ENCODE measurements around the gene GNG7.

GNG7 gene

DNA sequence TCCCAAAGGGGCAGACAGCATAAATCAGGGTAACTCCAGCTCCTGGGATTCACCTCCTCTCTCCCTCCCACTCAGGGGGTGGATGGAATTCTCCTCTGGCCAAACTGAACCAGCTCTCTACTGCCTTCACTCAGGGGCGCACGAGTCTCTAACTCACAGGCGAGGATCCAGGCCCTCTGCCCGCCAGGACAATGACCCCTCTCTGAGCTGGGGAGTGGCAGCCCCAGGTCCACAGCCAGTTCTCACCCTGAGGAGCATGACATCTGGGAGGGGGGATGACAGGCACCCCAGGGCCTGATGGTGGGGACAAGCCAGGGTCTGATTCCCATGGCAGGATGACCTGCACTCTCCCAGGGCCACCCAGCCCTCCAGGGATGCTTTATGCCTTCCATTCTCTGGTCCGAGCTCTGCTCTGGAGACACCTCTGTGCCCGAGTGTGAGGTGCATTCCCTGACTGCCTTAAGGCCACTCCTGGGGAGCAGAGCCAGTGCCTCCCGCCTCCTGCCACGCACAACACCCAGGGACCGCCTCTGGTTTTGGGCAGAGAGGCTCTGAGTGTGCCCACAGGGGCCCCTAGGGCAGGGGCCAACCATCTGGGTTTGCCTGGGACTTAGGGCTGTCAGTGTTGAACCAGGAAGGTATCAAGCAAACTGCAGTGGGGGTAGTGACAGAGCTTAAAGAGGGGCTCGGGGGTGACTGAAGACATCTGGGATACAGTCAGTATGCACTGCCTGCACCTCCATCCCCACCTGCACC lies 66.2 kb downstream of the GNG7 start:
- no peaks in the 10 kb centered on the region for H3K27me3 ChIP-seq (ENCODE audit: insufficient read depth, low read length)
- H3K9me3 ChIP-seq (ENCODE audit: insufficient read depth, low read depth, low read length): no peaks in the 10 kb centered on the region
- no peaks in the 10 kb centered on the region for H3K36me3 ChIP-seq (ENCODE audit: insufficient read depth, low read length)
- 65% methylated on average over 10 of the region's 10 CpGs for WGBS
- no peak overlapping the region for H3K9ac ChIP-seq (ENCODE audit: low read depth, low read length)
- H3K4me3 ChIP-seq (ENCODE audit: low read length): no peak overlapping the region
- no peaks in the 10 kb centered on the region for H3K4me1 ChIP-seq (ENCODE audit: insufficient read depth, low read length)
- no peak overlapping the region for H3K27ac ChIP-seq (ENCODE audit: low read depth, low read length)

DNA sequence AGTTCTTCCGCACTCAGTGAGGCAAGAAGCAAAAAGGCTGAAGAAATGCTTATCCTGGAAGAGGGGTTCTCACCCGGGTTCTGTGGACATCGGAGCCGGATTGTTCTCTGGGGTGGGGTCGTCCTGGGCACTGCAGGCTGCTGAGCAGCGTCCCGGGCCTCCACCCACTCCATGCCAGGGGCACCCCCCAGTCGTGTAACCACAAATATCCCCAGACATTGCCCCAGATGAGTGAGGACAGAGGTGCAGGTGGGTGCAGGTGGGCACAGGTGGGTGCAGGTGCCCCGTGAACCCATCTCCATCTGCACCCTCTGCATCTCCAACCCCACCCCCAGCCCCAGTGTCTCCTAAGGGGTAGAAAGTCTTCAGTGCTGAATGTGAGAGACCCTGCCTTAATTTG lies 67.5 kb downstream of the GNG7 start:
- WGBS: 92% methylated on average over 7 of the region's 9 CpGs
- Histone ChIP-seq H3K36me3 (ENCODE audit: insufficient read depth, low read length) (no peaks in the 10 kb centered on the region), H3K27ac (ENCODE audit: low read depth, low read length) (no peak overlapping the region), H3K9me3 (ENCODE audit: insufficient read depth, low read depth, low read length) (peaks cover 10% of the 10 kb centered on the region), H3K4me3 (ENCODE audit: low read length) (no peak overlapping the region), H3K27me3 (ENCODE audit: insufficient read depth, low read length) (no peaks in the 10 kb centered on the region), H3K9ac (ENCODE audit: low read depth, low read length) (no peak overlapping the region), H3K4me1 (ENCODE audit: insufficient read depth, low read length) (no peaks in the 10 kb centered on the region)

DNA sequence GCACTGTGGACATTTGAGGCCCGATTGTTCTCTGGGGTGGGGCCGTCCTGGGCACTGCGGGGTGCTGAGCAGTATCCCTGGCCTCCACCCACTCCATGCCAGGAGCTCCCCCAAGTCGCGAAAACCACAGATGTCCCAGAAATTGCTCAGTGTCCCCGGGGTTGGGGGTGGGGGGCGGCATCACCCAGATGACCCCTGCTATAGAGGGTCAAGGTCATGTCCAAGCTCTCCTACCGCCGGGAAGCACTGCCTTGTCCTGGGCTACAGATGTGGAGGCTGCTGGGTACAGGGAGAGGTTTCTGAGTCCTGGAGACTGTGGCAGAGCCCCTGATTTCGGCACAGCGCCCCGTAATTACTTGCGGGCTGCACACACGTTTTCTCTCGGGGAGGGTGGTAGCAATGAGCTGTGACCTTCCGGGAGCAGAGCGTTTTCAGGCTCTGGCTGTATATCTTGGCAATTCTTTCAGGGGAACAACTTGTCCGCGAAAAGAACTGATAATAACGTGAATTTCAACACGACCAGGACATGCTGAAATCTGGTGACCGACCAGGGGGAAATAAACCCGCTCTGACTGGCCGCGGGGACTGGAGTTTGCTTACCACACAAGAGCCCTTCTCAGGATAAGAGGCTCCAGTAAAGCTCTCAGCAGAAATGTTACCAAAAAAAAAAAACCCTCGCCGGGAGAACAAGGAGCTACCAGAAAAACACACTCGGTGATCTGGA lies 68.1 kb downstream of the GNG7 start:
- Histone ChIP-seq H3K9ac (ENCODE audit: low read depth, low read length) (no peak overlapping the region; the same call in 1 of the 2 replicates), H3K27ac (ENCODE audit: low read depth, low read length) (no peak overlapping the region), H3K4me1 (ENCODE audit: insufficient read depth, low read length) (no peaks in the 10 kb centered on the region), H3K9me3 (ENCODE audit: insufficient read depth, low read depth, low read length) (peaks cover 10% of the 10 kb centered on the region), H3K4me3 (ENCODE audit: low read length) (no peak overlapping the region), H3K36me3 (ENCODE audit: insufficient read depth, low read length) (no peaks in the 10 kb centered on the region), H3K27me3 (ENCODE audit: insufficient read depth, low read length) (no peaks in the 10 kb centered on the region)
- WGBS: 90% methylated on average over 28 of the region's 28 CpGs

DNA sequence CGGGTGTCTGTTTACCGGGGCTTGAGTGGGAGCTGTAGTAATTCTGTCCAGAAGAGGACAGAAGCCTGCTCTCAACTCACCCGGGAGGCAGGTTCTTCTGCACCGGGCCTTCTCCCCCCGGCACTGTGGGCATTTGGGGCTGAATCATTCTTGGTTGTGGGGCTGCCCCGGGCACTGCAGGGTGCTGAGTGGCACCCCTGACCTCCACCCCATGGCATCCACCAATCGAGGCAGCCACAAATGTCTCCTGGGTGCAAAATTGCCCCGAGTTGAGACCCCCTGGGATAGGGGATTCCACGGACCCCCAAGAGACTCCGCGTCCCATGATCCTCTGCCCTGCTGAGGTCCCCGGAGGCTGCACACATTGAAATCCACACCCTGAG lies 68.8 kb downstream of the GNG7 start:
- Histone ChIP-seq H3K27me3 (ENCODE audit: insufficient read depth, low read length) (no peaks in the 10 kb centered on the region), H3K36me3 (ENCODE audit: insufficient read depth, low read length) (no peaks in the 10 kb centered on the region), H3K9ac (ENCODE audit: low read depth, low read length) (no peak overlapping the region), H3K4me1 (ENCODE audit: insufficient read depth, low read length) (no peaks in the 10 kb centered on the region), H3K27ac (ENCODE audit: low read depth, low read length) (no peak overlapping the region), H3K9me3 (ENCODE audit: insufficient read depth, low read depth, low read length) (peaks cover 10% of the 10 kb centered on the region), H3K4me3 (ENCODE audit: low read length) (no peak overlapping the region)
- 91% methylated on average over 12 of the region's 12 CpGs for WGBS

DNA sequence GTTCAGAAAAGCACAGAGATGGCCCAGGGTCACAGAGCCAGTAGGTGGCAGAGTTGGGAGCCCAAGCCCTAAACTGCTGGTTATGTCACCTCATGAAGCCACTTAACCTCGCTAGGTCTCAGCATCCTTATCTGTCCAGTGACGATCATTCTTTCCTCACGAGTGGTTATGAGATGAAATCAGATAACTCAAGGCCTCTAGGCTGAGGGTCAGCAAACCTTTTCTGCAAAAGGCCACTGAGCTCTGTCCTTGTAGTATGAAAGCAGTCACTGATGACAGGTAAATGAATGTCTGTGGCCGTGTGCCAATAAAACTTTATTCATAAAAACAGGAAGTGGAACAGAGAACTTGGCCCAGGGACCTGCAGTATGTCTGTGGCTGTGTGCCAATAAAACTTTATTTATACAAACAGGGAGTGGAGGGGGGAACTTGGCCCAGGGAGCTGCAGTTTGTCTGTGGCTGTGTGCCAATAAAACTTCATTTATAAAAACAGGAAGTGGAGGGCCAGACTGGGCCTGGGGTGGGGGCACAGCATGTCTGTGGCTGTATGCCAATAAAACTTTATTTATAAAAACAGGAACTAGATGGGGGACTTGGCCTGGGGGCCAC lies 71.2 kb downstream of the GNG7 start:
- H3K27me3 ChIP-seq (ENCODE audit: insufficient read depth, low read length): no peaks in the 10 kb centered on the region
- H3K27ac ChIP-seq (ENCODE audit: low read depth, low read length): no peak overlapping the region
- H3K9ac ChIP-seq (ENCODE audit: low read depth, low read length): no peak overlapping the region
- H3K4me1 ChIP-seq (ENCODE audit: insufficient read depth, low read length): no peaks in the 10 kb centered on the region
- H3K36me3 ChIP-seq (ENCODE audit: insufficient read depth, low read length): no peaks in the 10 kb centered on the region
- peaks cover 10% of the 10 kb centered on the region for H3K9me3 ChIP-seq (ENCODE audit: insufficient read depth, low read depth, low read length)
- H3K4me3 ChIP-seq (ENCODE audit: low read length): no peak overlapping the region
- 95% methylated on average over 4 of the region's 4 CpGs for WGBS

DNA sequence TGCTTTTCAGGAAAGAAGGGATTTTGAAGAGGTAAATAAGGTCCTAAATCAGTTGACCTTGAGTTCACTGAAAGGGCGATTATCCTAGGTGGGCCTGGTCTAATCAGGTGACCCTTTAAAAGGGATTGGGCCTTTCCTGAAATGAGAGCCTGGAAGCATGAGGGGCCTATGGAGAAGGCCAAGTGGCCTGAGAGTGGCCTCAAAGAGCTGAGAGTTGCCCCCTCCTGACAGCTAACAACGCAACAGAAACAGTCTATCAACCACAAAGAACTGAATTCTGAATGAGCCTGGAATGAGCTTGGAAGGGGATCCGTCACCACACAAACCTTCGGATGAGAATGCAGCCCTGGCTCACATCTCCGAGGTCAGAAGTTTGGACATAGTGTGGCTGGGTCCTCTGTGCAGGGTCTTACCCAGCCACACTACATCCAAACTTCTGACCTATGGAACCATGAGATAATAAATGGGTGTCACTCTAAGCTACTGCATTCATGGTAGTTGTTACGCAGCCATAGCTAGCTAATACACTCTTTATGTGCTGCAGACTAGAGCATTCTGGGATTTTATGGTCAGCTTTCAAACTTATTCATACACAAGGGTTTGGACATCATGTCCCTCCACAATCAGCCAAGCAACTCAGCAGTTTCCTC lies 72.0 kb downstream of the GNG7 start:
- no peaks in the 10 kb centered on the region for H3K36me3 ChIP-seq (ENCODE audit: insufficient read depth, low read length)

DNA sequence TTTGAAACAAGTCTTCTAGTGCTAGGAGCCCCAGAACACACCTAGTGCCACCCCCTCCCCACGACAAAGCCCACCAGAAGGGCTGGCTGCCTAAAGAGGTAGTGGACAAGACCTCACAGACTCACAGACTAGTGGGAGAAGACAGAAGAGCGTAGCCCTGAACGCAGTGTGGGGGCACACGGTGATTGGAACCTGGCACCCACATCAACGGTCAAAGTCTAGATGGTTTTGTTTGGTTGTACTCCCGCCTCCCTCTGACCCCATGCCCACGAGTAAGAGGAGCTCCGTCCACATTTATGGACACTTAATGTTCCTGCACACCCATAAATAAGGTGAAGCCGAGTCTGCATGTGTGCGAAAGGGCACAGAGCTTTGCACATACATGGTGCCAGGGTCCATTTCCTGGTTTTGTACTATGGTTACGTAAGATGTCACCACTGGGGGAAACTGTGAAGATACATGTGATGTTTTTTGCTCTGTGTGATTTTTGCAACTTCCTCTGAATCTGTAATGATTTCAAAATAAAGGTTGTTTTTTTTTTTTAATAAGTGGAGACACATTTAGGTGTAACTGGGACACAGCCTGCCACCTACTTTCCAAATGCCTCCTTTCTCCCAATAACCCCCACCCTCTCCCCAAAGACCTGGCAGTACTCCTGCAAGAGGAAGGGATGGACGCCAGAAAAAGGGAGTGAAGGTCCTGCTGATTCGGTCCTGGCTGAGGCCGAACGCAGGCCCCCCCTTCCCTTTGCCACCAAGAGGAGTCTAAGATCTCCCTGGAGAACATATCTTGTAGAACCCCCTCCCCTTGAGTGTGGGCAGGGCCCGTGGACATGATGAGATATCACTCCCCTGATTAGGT lies 72.8 kb downstream of the GNG7 start:
- Histone ChIP-seq H3K9me3 (ENCODE audit: insufficient read depth, low read depth, low read length) (peaks cover 10% of the 10 kb centered on the region), H3K4me3 (ENCODE audit: low read length) (no peak overlapping the region), H3K36me3 (ENCODE audit: insufficient read depth, low read length) (no peaks in the 10 kb centered on the region), H3K9ac (ENCODE audit: low read depth, low read length) (no peak overlapping the region), H3K27me3 (ENCODE audit: insufficient read depth, low read length) (no peaks in the 10 kb centered on the region), H3K4me1 (ENCODE audit: insufficient read depth, low read length) (no peaks in the 10 kb centered on the region), H3K27ac (ENCODE audit: low read depth, low read length) (no peak overlapping the region)
- 95% methylated on average over 16 of the region's 16 CpGs for WGBS

More for the DNA sequence above, 72.0 kb downstream of the GNG7 start:
- WGBS: over 99% methylated on average over 6 of the region's 6 CpGs
- Histone ChIP-seq H3K27ac (ENCODE audit: low read depth, low read length) (no peak overlapping the region), H3K9me3 (ENCODE audit: insufficient read depth, low read depth, low read length) (peaks cover 10% of the 10 kb centered on the region), H3K27me3 (ENCODE audit: insufficient read depth, low read length) (no peaks in the 10 kb centered on the region), H3K9ac (ENCODE audit: low read depth, low read length) (no peak overlapping the region), H3K4me3 (ENCODE audit: low read length) (no peak overlapping the region), H3K4me1 (ENCODE audit: insufficient read depth, low read length) (no peaks in the 10 kb centered on the region)

DNA sequence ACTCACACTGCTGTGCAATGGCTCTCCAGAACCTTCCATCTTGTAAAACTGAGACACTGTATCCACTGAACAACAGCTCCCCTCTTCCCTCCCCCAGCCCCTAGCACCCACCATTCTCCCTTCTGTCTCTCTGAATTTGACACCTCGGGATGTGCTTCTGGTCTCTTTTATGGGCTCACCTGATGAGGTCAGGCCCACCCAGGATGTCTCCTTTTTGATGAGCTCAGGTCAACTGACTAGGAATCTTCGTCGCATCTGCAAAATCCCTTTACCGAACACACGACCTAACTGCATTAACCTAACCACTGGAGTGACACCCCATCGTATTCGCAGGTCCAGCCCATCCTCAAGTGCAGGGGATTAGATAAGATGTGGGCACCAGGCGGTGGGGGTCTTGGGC lies 73.9 kb downstream of the GNG7 start:
- Histone ChIP-seq H3K27ac (ENCODE audit: low read depth, low read length) (no peak overlapping the region), H3K4me3 (ENCODE audit: low read length) (no peak overlapping the region), H3K9me3 (ENCODE audit: insufficient read depth, low read depth, low read length) (peaks cover 10% of the 10 kb centered on the region), H3K9ac (ENCODE audit: low read depth, low read length) (no peak overlapping the region), H3K4me1 (ENCODE audit: insufficient read depth, low read length) (no peaks in the 10 kb centered on the region), H3K27me3 (ENCODE audit: insufficient read depth, low read length) (no peaks in the 10 kb centered on the region), H3K36me3 (ENCODE audit: insufficient read depth, low read length) (no peaks in the 10 kb centered on the region)
- 96% methylated on average over 8 of the region's 8 CpGs for WGBS

DNA sequence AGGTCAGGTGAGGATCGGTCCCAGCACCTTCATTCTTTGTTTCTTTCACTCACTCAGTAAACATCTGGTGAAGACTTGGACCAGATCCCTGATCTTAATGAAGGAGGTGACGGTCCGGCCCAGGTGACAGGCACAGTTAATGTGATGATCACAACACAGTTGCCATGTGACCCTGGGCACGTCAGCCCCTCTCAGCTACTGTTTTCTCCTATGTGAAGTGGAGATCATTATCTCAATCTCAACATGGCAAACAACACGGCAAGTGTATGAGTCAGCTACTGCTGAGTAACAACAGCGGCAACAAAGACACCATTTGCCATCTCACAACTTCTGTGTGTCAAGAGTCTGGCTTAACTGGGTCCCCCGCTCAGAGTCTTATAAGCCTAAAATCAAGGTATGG lies 74.6 kb downstream of the GNG7 start:
- Histone ChIP-seq H3K27me3 (ENCODE audit: insufficient read depth, low read length) (no peaks in the 10 kb centered on the region), H3K9ac (ENCODE audit: low read depth, low read length) (no peak overlapping the region), H3K4me3 (ENCODE audit: low read length) (no peak overlapping the region), H3K36me3 (ENCODE audit: insufficient read depth, low read length) (no peaks in the 10 kb centered on the region), H3K9me3 (ENCODE audit: insufficient read depth, low read depth, low read length) (peaks cover 10% of the 10 kb centered on the region), H3K4me1 (ENCODE audit: insufficient read depth, low read length) (no peaks in the 10 kb centered on the region), H3K27ac (ENCODE audit: low read depth, low read length) (no peak overlapping the region)
- 96% methylated on average over 7 of the region's 7 CpGs for WGBS

DNA sequence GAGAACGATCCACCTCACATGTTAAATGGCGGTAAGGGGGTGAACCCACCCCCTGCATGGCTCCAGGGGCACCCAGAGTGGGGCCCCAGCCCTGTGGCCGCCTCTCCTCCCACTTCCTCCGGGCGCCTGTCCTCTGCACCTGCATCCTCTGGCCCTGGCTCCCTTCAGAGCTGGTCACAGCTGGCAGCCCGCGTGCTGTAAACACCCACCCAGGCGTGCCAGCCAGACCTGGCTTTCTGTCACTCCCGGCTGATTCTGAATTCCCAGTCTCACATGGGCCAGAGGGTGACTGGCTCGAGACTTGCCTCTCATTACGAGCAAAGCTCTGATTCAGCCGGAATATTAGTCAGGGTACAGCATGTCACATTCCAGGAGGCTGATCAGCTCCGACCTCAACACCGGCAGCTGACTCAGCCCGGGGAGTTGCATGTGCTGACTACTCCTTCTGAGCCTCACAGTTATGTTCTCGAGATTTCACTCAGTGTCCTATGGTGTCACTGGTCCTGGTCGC lies 75.1 kb downstream of the GNG7 start:
- WGBS: 82% methylated on average over 17 of the region's 17 CpGs
- Histone ChIP-seq H3K27ac (ENCODE audit: low read depth, low read length) (no peak overlapping the region), H3K27me3 (ENCODE audit: insufficient read depth, low read length) (no peaks in the 10 kb centered on the region), H3K4me1 (ENCODE audit: insufficient read depth, low read length) (no peaks in the 10 kb centered on the region), H3K4me3 (ENCODE audit: low read length) (no peak overlapping the region), H3K9me3 (ENCODE audit: insufficient read depth, low read depth, low read length) (peaks cover 10% of the 10 kb centered on the region), H3K36me3 (ENCODE audit: insufficient read depth, low read length) (no peaks in the 10 kb centered on the region), H3K9ac (ENCODE audit: low read depth, low read length) (no peak overlapping the region)

Measured in HUES64 (cell line).